ENCODE results near the gene HEPACAM2.

Gene HEPACAM2

GRCh38 chr7:93218997-93219827 is 7.1 kb downstream of the HEPACAM2 start:
- Histone ChIP-seq H2AFZ (ENCODE audit: low read length) (no peak overlapping the region), H3K4me1 (ENCODE audit: insufficient read depth, low read length, severe bottlenecking) (no peaks in the 10 kb centered on the region), H3K27ac (ENCODE audit: low read depth, low read length, poor library complexity, severe bottlenecking) (no peak overlapping the region), H3K79me2 (ENCODE audit: insufficient read depth, low read length) (no peaks in the 10 kb centered on the region), H3K27me3 (ENCODE audit: insufficient read depth, low read length) (no peaks in the 10 kb centered on the region), H3K4me3 (ENCODE audit: low read depth, low read length, poor library complexity, severe bottlenecking) (no peak overlapping the region), H3K9ac (ENCODE audit: low read length) (no peak overlapping the region), H3K4me2 (ENCODE audit: low read length) (no peak overlapping the region), H3K36me3 (ENCODE audit: insufficient read depth, low read length) (no peaks in the 10 kb centered on the region), H3K9me3 (ENCODE audit: low read length) (no peaks in the 10 kb centered on the region), H3F3A (ENCODE audit: insufficient read depth, low read length) (no peaks in the 10 kb centered on the region), H4K20me1 (ENCODE audit: insufficient read depth, low read length) (no peaks in the 10 kb centered on the region), H3K9me2 (ENCODE audit: low read depth, low read length) (no peaks in the 10 kb centered on the region)
- TF ChIP-seq CTCF (IDR thresholded peaks at IDR 0.05; ENCODE audit: low read length) (no peak), EZH2 (IDR thresholded peaks at IDR 0.05; ENCODE audit: borderline replicate concordance, low read length) (no peak)

GRCh38 chr7:93212881-93213280 is 13.4 kb downstream of the HEPACAM2 start:
- no peak overlapping the region for H3K4me3 ChIP-seq (ENCODE audit: low read depth, low read length, poor library complexity, severe bottlenecking)
- no peaks in the 10 kb centered on the region for H3K4me1 ChIP-seq (ENCODE audit: insufficient read depth, low read length, severe bottlenecking)
- H3K9me2 ChIP-seq (ENCODE audit: low read depth, low read length): no peaks in the 10 kb centered on the region
- no peaks in the 10 kb centered on the region for H4K20me1 ChIP-seq (ENCODE audit: insufficient read depth, low read length)
- TF ChIP-seq CTCF (IDR thresholded peaks at IDR 0.05; ENCODE audit: low read length) (no peak), EZH2 (IDR thresholded peaks at IDR 0.05; ENCODE audit: borderline replicate concordance, low read length) (no peak)
- H3K9me3 ChIP-seq (ENCODE audit: low read length): no peaks in the 10 kb centered on the region
- H2AFZ ChIP-seq (ENCODE audit: low read length): no peak overlapping the region
- no peaks in the 10 kb centered on the region for H3F3A ChIP-seq (ENCODE audit: insufficient read depth, low read length)
- H3K36me3 ChIP-seq (ENCODE audit: insufficient read depth, low read length): no peaks in the 10 kb centered on the region
- H3K4me2 ChIP-seq (ENCODE audit: low read length): no peak overlapping the region
- no peak overlapping the region for H3K9ac ChIP-seq (ENCODE audit: low read length)
- no peaks in the 10 kb centered on the region for H3K79me2 ChIP-seq (ENCODE audit: insufficient read depth, low read length)
- H3K27ac ChIP-seq (ENCODE audit: low read depth, low read length, poor library complexity, severe bottlenecking): no peak overlapping the region
- no peaks in the 10 kb centered on the region for H3K27me3 ChIP-seq (ENCODE audit: insufficient read depth, low read length)

- Histone ChIP-seq H3K36me3 (ENCODE audit: insufficient read depth, low read length) (no peaks in the 10 kb centered on the region), H3K9ac (ENCODE audit: low read length) (no peak overlapping the region), H4K20me1 (ENCODE audit: insufficient read depth, low read length) (no peaks in the 10 kb centered on the region), H2AFZ (ENCODE audit: low read length) (no peak overlapping the region), H3K4me3 (ENCODE audit: low read depth, low read length, poor library complexity, severe bottlenecking) (no peak overlapping the region), H3K79me2 (ENCODE audit: insufficient read depth, low read length) (no peaks in the 10 kb centered on the region), H3K4me2 (ENCODE audit: low read length) (no peak overlapping the region), H3K4me1 (ENCODE audit: insufficient read depth, low read length, severe bottlenecking) (no peaks in the 10 kb centered on the region), H3F3A (ENCODE audit: insufficient read depth, low read length) (no peaks in the 10 kb centered on the region), H3K27me3 (ENCODE audit: insufficient read depth, low read length) (no peaks in the 10 kb centered on the region), H3K9me2 (ENCODE audit: low read depth, low read length) (no peaks in the 10 kb centered on the region), H3K9me3 (ENCODE audit: low read length) (no peaks in the 10 kb centered on the region), H3K27ac (ENCODE audit: low read depth, low read length, poor library complexity, severe bottlenecking) (no peak overlapping the region)
- TF ChIP-seq CTCF (IDR thresholded peaks at IDR 0.05; ENCODE audit: low read length) (no peak), EZH2 (IDR thresholded peaks at IDR 0.05; ENCODE audit: borderline replicate concordance, low read length) (no peak)
Measured at GRCh38 chr7:93211228-93211818, 14.9 kb downstream of the HEPACAM2 start.

Data from OCI-LY1 (cell line).